Uterus (tissue), 4 donors: ENCODE data around the gene RAP1A. TPM values are rescaled to one million over a fixed set of nuclear protein-coding genes. Genes with fewer than 3 reads are reported as not detected.

Source experiments
- DNase-seq, 2 donors: peaks; one replicate each; pipeline ENCODE4 v3.0.0-alpha.2; 2019 to 2020
- H3K27ac ChIP-seq, 2 donors: fragments of 200-600 bp; sonication (generic); 1 replicate in 1 of 2; 2 replicates in 1 of 2; pipeline ENCODE4 v1.5.1; 2016 to 2018
- H3K27me3 ChIP-seq, 2 donors: fragments of 200-600 bp; sonication (generic); one replicate each; pipeline ENCODE4 v1.5.1; 2018 to 2019; ENCODE audit warnings: control low read depth in 1 of 2
- H3K36me3 ChIP-seq, 2 donors: fragments of 200-600 bp; sonication (generic); one replicate each; pipeline ENCODE4 v1.5.1; 2019; ENCODE audit warnings: control low read depth in 1 of 2
- H3K4me1 ChIP-seq, 2 donors: fragments of 200-600 bp; sonication (generic); one replicate each; pipeline ENCODE4 v1.5.1; 2018 to 2019; ENCODE audit warnings: control low read depth in 1 of 2
- H3K4me3 ChIP-seq, 2 donors: fragments of 200-600 bp; sonication (generic); 1 replicate in 1 of 2; 2 replicates in 1 of 2; pipeline ENCODE4 v1.5.1; 2018 to 2019; ENCODE audit warnings: mild to moderate bottlenecking in 1 of 2
- H3K9me3 ChIP-seq, 2 donors: fragments of 200-600 bp; sonication (generic); one replicate each; pipeline ENCODE4 v1.5.1; 2019; ENCODE audit warnings: control low read depth in 1 of 2
- CTCF ChIP-seq, 4 experiments: fragments of 200-600 bp in 2 of 4; fragments of 450-650 bp in 2 of 4; sonication (generic) in 2 of 4; IDR thresholded peaks; one replicate each; pipeline ENCODE4 v1.5.1; 2016 to 2019; ENCODE audit warnings: antibody characterized with exemption in 4 of 4, mild to moderate bottlenecking in 2 of 4, moderate library complexity in 1 of 4
- POLR2A ChIP-seq, 2 donors: fragments of 450-650 bp; IDR thresholded peaks; one replicate each; pipeline ENCODE4 v1.6.1; 2016; ENCODE audit warnings: antibody characterized with exemption in 2 of 2, mild to moderate bottlenecking in 1 of 2, moderate library complexity in 1 of 2
- intact Hi-C: fragments of 100-400 bp; cut with DNase I; formaldehyde crosslinking; loops from one replicate; pipeline ENCODE4 v1.15.1; 2023; ENCODE audit warnings: low total_unique reads
- total RNA-seq, 4 donors: library from RNA; depleted of rRNA in 3 of 4; stranded (reverse); fragments of >200 nt in 3 of 4; gene quantifications; one replicate each; pipeline versions ENCODE4 v1.1.0 to v1.2.4, GENCODE V29; 2014 to 2023
- donor health status: DM: yes; HTN: yes; CAD: no.

RAP1A gene
- total RNA-seq, 4 donors from 2014 or later, result 47.6 to 94.8 (median 60.2) TPM

- H3K9me3 ChIP-seq, result no peaks in the 10 kb centered on the region
- no peak for DNase-seq
- no peak overlapping the region for H3K27ac ChIP-seq
- H3K4me1 ChIP-seq, result no peaks in the 10 kb centered on the region
- no peaks in the 10 kb centered on the region for H3K27me3 ChIP-seq
- intact Hi-C loops, result no loop called here
- no peaks in the 10 kb centered on the region for H3K36me3 ChIP-seq
- no peak for TF ChIP-seq POLR2A (IDR thresholded peaks at IDR 0.05)
- no peak overlapping the region for H3K4me3 ChIP-seq
Observed at GRCh38 chr1:111751906-111752575, 132.5 kb downstream of the RAP1A start.

- no peaks in the 10 kb centered on the region for H3K36me3 ChIP-seq
Observed at GRCh38 chr1:111754984-111755330, 135.4 kb downstream of the RAP1A start.

GRCh38 chr1:111755331-111756123, 135.9 kb downstream of the RAP1A start, which contains the start of gene DDX20:
Gene DDX20 (plus strand): TSS chr1:111755901. CDS start chr1:111755925, 24 bp downstream.
- Histone ChIP-seq H3K4me1 (no peaks in the 10 kb centered on the region), H3K27ac (peak within 1 kb of the TSS; percentile 92 to 93), H3K36me3 (no peaks in the 10 kb centered on the region), H3K9me3 (no peaks in the 10 kb centered on the region), H3K27me3 (no peaks in the 10 kb centered on the region), H3K4me3 (peak within 1 kb of the TSS; percentile 75 to 89)
- intact Hi-C loops, result no loop called here
- DNase-seq, result peak; percentile 92 to 93
- TF ChIP-seq CTCF (IDR thresholded peaks at IDR 0.05) (peak; percentile 91 to 97 (median 96)), POLR2A (IDR thresholded peaks at IDR 0.05) (peak; percentile 38 to 41)

More at GRCh38 chr1:111754984-111755330, 135.4 kb downstream of the RAP1A start:
- no peaks in the 10 kb centered on the region for H3K27me3 ChIP-seq
- TF ChIP-seq CTCF (IDR thresholded peaks at IDR 0.05), result no peak
- no peak for TF ChIP-seq POLR2A (IDR thresholded peaks at IDR 0.05)
- H3K9me3 ChIP-seq, result no peaks in the 10 kb centered on the region
- no peaks in the 10 kb centered on the region for H3K4me1 ChIP-seq
- peak overlapping the region; percentile 92 to 93 for H3K27ac ChIP-seq
- H3K4me3 ChIP-seq, result peak overlapping the region; percentile 75 to 89
- peak; percentile 47 to 57 for DNase-seq
- intact Hi-C loops, result no loop called here

- H3K36me3 ChIP-seq, result no peaks in the 10 kb centered on the region
Observed at GRCh38 chr1:111756124-111756513, 136.5 kb downstream of the RAP1A start.

GRCh38 chr1:111758373-111758772, 138.8 kb downstream of the RAP1A start:
- H3K27me3 ChIP-seq, result no peaks in the 10 kb centered on the region
- H3K4me3 ChIP-seq, result no peak overlapping the region
- DNase-seq, result no peak
- H3K27ac ChIP-seq, result no peak overlapping the region
- H3K4me1 ChIP-seq, result no peaks in the 10 kb centered on the region
- intact Hi-C loops, result no loop called here
- TF ChIP-seq POLR2A (IDR thresholded peaks at IDR 0.05), result no peak
- TF ChIP-seq CTCF (IDR thresholded peaks at IDR 0.05), result no peak
- H3K9me3 ChIP-seq, result no peaks in the 10 kb centered on the region
- H3K36me3 ChIP-seq, result no peaks in the 10 kb centered on the region

More at GRCh38 chr1:111756124-111756513, 136.5 kb downstream of the RAP1A start:
- intact Hi-C loops, result no loop called here
- no peak for DNase-seq
- peak overlapping the region; percentile 75 to 89 for H3K4me3 ChIP-seq
- no peaks in the 10 kb centered on the region for H3K27me3 ChIP-seq
- no peaks in the 10 kb centered on the region for H3K9me3 ChIP-seq
- peak overlapping the region; percentile 92 to 93 for H3K27ac ChIP-seq
- TF ChIP-seq POLR2A (IDR thresholded peaks at IDR 0.05) (no peak), CTCF (IDR thresholded peaks at IDR 0.05) (no peak)
- H3K4me1 ChIP-seq, result no peaks in the 10 kb centered on the region
